ENCODE results near the gene ST6GAL1. TPM values are rescaled to one million over a fixed set of nuclear protein-coding genes. Genes with fewer than 3 reads are reported as not detected.
A peak's percentile ranks its signal among the peaks of the same experiment; 100 is the strongest.

Gene ST6GAL1
- total and polyA plus RNA-seq, 10 of the 15 experiments (the other 5 are each of a cell fraction or from before 2014, with no cell fraction given): 74.2 to 248 (median 149) TPM

DNA sequence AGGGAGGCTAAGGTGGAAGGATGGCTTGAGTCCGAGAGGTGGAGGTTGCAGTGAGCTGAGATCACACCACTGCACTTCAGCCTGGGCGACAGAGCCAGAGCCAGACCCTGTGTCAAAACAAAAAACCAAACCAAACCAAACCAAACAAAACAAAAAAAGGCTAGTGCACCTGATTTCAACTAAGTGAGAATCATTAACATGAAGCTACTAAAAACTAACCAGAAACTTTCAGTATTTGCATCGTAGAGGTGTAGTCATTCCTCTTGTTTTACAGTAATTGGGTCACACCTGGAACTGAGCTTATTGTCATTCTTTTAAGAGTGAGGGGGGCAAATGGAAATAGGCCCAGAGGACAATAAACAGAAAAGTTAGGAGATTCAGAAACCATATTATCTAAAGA, 58.5 kb downstream of the ST6GAL1 start (continued):
- TF ChIP-seq EZH2 (IDR thresholded peaks at IDR 0.05; ENCODE audit: borderline replicate concordance, control insufficient read depth, low read depth, low read length) (no peak), NRF1 (conservative IDR thresholded peaks at IDR 0.05; ENCODE audit: low read depth, low read length) (no peak), RAD51 (IDR thresholded peaks at IDR 0.05) (no peak; the same call in 1 of the 2 replicates), YY1 (IDR thresholded peaks at IDR 0.05; ENCODE audit: low read depth, low read length) (no peak), SMARCA5 (IDR thresholded peaks at IDR 0.05) (no peak; the same call in 1 of the 2 replicates), ZNF622 (IDR thresholded peaks at IDR 0.05) (no peak), ZNF217 (IDR thresholded peaks at IDR 0.05) (0 out of 2 replicates have a peak, but pooled peaks have one; percentile 34), YBX1 (IDR thresholded peaks at IDR 0.05) (no peak), HDAC2 (IDR thresholded peaks at IDR 0.05) (no peak), MEF2A (IDR thresholded peaks at IDR 0.05; ENCODE audit: insufficient read depth, low read depth, low read length) (no peak), GABPA (IDR thresholded peaks at IDR 0.05; ENCODE audit: low read depth) (0 out of 2 replicates have a peak, but pooled peaks have one; percentile 27), STAT1 (conservative IDR thresholded peaks at IDR 0.05) (no peak)
- TF ChIP-seq, protein P1, sequence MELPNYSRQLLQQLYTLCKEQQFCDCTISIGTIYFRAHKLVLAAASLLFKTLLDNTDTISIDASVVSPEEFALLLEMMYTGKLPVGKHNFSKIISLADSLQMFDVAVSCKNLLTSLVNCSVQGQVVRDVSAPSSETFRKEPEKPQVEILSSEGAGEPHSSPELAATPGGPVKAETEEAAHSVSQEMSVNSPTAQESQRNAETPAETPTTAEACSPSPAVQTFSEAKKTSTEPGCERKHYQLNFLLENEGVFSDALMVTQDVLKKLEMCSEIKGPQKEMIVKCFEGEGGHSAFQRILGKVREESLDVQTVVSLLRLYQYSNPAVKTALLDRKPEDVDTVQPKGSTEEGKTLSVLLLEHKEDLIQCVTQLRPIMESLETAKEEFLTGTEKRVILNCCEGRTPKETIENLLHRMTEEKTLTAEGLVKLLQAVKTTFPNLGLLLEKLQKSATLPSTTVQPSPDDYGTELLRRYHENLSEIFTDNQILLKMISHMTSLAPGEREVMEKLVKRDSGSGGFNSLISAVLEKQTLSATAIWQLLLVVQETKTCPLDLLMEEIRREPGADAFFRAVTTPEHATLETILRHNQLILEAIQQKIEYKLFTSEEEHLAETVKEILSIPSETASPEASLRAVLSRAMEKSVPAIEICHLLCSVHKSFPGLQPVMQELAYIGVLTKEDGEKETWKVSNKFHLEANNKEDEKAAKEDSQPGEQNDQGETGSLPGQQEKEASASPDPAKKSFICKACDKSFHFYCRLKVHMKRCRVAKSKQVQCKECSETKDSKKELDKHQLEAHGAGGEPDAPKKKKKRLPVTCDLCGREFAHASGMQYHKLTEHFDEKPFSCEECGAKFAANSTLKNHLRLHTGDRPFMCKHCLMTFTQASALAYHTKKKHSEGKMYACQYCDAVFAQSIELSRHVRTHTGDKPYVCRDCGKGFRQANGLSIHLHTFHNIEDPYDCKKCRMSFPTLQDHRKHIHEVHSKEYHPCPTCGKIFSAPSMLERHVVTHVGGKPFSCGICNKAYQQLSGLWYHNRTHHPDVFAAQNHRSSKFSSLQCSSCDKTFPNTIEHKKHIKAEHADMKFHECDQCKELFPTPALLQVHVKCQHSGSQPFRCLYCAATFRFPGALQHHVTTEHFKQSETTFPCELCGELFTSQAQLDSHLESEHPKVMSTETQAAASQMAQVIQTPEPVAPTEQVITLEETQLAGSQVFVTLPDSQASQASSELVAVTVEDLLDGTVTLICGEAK (IDR thresholded peaks at IDR 0.05; ENCODE audit: borderline replicate concordance): no peak
- TF ChIP-seq, protein P2, sequence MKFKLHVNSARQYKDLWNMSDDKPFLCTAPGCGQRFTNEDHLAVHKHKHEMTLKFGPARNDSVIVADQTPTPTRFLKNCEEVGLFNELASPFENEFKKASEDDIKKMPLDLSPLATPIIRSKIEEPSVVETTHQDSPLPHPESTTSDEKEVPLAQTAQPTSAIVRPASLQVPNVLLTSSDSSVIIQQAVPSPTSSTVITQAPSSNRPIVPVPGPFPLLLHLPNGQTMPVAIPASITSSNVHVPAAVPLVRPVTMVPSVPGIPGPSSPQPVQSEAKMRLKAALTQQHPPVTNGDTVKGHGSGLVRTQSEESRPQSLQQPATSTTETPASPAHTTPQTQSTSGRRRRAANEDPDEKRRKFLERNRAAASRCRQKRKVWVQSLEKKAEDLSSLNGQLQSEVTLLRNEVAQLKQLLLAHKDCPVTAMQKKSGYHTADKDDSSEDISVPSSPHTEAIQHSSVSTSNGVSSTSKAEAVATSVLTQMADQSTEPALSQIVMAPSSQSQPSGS (IDR thresholded peaks at IDR 0.05; ENCODE audit: low read length): peak; percentile 43; the same call in 1 of the 2 replicates
- TF ChIP-seq, protein P3, sequence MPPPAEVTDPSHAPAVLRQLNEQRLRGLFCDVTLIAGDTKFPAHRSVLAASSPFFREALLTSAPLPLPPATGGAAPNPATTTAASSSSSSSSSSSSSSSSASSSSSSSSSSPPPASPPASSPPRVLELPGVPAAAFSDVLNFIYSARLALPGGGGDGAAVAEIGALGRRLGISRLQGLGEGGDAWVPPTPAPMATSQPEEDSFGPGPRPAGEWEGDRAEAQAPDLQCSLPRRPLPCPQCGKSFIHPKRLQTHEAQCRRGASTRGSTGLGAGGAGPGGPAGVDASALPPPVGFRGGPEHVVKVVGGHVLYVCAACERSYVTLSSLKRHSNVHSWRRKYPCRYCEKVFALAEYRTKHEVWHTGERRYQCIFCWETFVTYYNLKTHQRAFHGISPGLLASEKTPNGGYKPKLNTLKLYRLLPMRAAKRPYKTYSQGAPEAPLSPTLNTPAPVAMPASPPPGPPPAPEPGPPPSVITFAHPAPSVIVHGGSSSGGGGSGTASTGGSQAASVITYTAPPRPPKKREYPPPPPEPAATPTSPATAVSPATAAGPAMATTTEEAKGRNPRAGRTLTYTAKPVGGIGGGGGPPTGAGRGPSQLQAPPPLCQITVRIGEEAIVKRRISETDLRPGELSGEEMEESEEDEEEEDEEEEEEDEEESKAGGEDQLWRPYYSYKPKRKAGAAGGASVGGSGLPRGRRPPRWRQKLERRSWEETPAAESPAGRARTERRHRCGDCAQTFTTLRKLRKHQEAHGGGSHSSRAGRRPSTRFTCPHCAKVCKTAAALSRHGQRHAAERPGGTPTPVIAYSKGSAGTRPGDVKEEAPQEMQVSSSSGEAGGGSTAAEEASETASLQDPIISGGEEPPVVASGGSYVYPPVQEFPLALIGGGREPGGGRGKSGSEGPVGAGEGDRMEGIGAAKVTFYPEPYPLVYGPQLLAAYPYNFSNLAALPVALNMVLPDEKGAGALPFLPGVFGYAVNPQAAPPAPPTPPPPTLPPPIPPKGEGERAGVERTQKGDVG (CRISPR knock-in tag; IDR thresholded peaks at IDR 0.05): no peak
- TF ChIP-seq, protein P4, sequence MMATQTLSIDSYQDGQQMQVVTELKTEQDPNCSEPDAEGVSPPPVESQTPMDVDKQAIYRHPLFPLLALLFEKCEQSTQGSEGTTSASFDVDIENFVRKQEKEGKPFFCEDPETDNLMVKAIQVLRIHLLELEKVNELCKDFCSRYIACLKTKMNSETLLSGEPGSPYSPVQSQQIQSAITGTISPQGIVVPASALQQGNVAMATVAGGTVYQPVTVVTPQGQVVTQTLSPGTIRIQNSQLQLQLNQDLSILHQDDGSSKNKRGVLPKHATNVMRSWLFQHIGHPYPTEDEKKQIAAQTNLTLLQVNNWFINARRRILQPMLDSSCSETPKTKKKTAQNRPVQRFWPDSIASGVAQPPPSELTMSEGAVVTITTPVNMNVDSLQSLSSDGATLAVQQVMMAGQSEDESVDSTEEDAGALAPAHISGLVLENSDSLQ (IDR thresholded peaks at IDR 0.05): no peak
- TF ChIP-seq, protein P5, sequence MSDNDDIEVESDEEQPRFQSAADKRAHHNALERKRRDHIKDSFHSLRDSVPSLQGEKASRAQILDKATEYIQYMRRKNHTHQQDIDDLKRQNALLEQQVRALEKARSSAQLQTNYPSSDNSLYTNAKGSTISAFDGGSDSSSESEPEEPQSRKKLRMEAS (IDR thresholded peaks at IDR 0.05; ENCODE audit: low read depth, low read length): no peak
- TF ChIP-seq, protein P6, sequence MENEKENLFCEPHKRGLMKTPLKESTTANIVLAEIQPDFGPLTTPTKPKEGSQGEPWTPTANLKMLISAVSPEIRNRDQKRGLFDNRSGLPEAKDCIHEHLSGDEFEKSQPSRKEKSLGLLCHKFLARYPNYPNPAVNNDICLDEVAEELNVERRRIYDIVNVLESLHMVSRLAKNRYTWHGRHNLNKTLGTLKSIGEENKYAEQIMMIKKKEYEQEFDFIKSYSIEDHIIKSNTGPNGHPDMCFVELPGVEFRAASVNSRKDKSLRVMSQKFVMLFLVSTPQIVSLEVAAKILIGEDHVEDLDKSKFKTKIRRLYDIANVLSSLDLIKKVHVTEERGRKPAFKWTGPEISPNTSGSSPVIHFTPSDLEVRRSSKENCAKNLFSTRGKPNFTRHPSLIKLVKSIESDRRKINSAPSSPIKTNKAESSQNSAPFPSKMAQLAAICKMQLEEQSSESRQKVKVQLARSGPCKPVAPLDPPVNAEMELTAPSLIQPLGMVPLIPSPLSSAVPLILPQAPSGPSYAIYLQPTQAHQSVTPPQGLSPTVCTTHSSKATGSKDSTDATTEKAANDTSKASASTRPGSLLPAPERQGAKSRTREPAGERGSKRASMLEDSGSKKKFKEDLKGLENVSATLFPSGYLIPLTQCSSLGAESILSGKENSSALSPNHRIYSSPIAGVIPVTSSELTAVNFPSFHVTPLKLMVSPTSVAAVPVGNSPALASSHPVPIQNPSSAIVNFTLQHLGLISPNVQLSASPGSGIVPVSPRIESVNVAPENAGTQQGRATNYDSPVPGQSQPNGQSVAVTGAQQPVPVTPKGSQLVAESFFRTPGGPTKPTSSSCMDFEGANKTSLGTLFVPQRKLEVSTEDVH (IDR thresholded peaks at IDR 0.05; ENCODE audit: low read depth, partially characterized antibody): no peak

Data from GM12878 (cell line).